Tibial nerve (tissue), 4 donors: ENCODE data around the gene PTPRD. TPM values are rescaled to one million over a fixed set of nuclear protein-coding genes. Genes with fewer than 3 reads are reported as not detected.
"Not testable (repeated sequence)": the region's sequence is repeated elsewhere in the genome, so short reads cannot be mapped to it uniquely, and the experiment has no call there.

Experiments used
- DNase-seq, 2 donors: peaks; one replicate each; pipeline ENCODE4 v3.0.0-alpha.2; 2019; ENCODE audit warnings: low spot score in 2 of 2
- H3K27ac ChIP-seq, 4 donors: fragments of 200-600 bp; sonication (generic) in 3 of 4; one replicate each; pipeline ENCODE4 v1.5.1; 2017 to 2019; ENCODE audit warnings: mild to moderate bottlenecking in 1 of 4
- H3K27me3 ChIP-seq, 2 donors: fragments of 200-600 bp; sonication (generic) in 1 of 2; one replicate each; pipeline versions ENCODE4 v1.5.1 to v1.6.0; 2017 to 2019
- H3K36me3 ChIP-seq, 3 donors: fragments of 200-600 bp; sonication (generic); one replicate each; pipeline ENCODE4 v1.5.1; 2018 to 2019
- H3K4me1 ChIP-seq, 4 donors: fragments of 200-600 bp; sonication (generic) in 3 of 4; one replicate each; pipeline ENCODE4 v1.5.1; 2017 to 2019
- H3K4me3 ChIP-seq, 4 donors: fragments of 200-600 bp; sonication (generic) in 3 of 4; one replicate each; pipeline ENCODE4 v1.5.1; 2017 to 2019; ENCODE audit warnings: mild to moderate bottlenecking in 1 of 4, moderate library complexity in 1 of 4
- H3K9me3 ChIP-seq, 4 donors: fragments of 200-600 bp; sonication (generic) in 3 of 4; one replicate each; pipeline ENCODE4 v1.5.1; 2017 to 2019
- CTCF ChIP-seq, 5 experiments: fragments of 200-600 bp in 3 of 5; fragments of 450-650 bp in 2 of 5; sonication (generic) in 3 of 5; IDR thresholded peaks; one replicate each; pipeline ENCODE4 v1.5.1; 2016 to 2019; ENCODE audit warnings: antibody characterized with exemption in 5 of 5, mild to moderate bottlenecking in 3 of 5, moderate library complexity in 2 of 5
- EP300 ChIP-seq, 2 donors: sonication (generic); formaldehyde crosslinking; IDR thresholded peaks; one replicate each; pipeline ENCODE4 v1.6.1; 2017; ENCODE audit warnings: antibody characterized with exemption in 2 of 2, mild to moderate bottlenecking in 1 of 2
- POLR2A ChIP-seq, 2 donors: fragments of 450-650 bp; IDR thresholded peaks; one replicate each; pipeline ENCODE4 v1.6.1; 2017; ENCODE audit warnings: antibody characterized with exemption in 2 of 2, mild to moderate bottlenecking in 2 of 2, moderate library complexity in 2 of 2
- WGBS, 2 donors: methylation state at CpG; one replicate each; pipeline ENCODE4 v1.1.5; 2018; 5-methylcytosine and 5-hydroxymethylcytosine counted together
- total RNA-seq, 4 donors: library from RNA; depleted of rRNA; stranded (reverse); fragments of >200 nt; gene quantifications; one replicate each; pipeline ENCODE4 v1.1.0, GENCODE V29; 2016

The PTPRD gene
- total RNA-seq, 4 donors from 2014 or later: 1.7 to 13.2 (median 5.1) TPM

GRCh38 chr9:9489183-9489582 lies 1123.6 kb downstream of the PTPRD start:
- Histone ChIP-seq H3K4me1 (no peaks in the 10 kb centered on the region), H3K4me3 (no peak overlapping the region), H3K27me3 (no peaks in the 10 kb centered on the region), H3K36me3 (no peaks in the 10 kb centered on the region), H3K9me3 (peaks cover 0 to 3% (median under 1%) of the 10 kb centered on the region in 4 donors), H3K27ac (no peak overlapping the region)
- TF ChIP-seq EP300 (IDR thresholded peaks at IDR 0.05) (no peak), POLR2A (IDR thresholded peaks at IDR 0.05) (no peak), CTCF (IDR thresholded peaks at IDR 0.05) (no peak)
- no peak for DNase-seq
- WGBS, 2 donors: 33 to 49% methylated on average over 3 of the region's 3 CpGs

GRCh38 chr9:9483175-9483574 lies 1129.6 kb downstream of the PTPRD start:
- H3K36me3 ChIP-seq: no peaks in the 10 kb centered on the region
- no peaks in the 10 kb centered on the region for H3K9me3 ChIP-seq
- WGBS, 2 donors: 61 to 72% methylated on average over 3 of the region's 3 CpGs
- no peak overlapping the region for H3K4me3 ChIP-seq
- no peak overlapping the region for H3K27ac ChIP-seq
- H3K4me1 ChIP-seq: no peaks in the 10 kb centered on the region
- TF ChIP-seq EP300 (IDR thresholded peaks at IDR 0.05) (no peak), POLR2A (IDR thresholded peaks at IDR 0.05) (no peak), CTCF (IDR thresholded peaks at IDR 0.05) (no peak)
- no peaks in the 10 kb centered on the region for H3K27me3 ChIP-seq
- no peak for DNase-seq

- Histone ChIP-seq H3K9me3 (no peaks in the 10 kb centered on the region), H3K27me3 (no peaks in the 10 kb centered on the region), H3K4me3 (no peak overlapping the region), H3K36me3 (no peaks in the 10 kb centered on the region), H3K4me1 (no peaks in the 10 kb centered on the region), H3K27ac (no peak overlapping the region)
- DNase-seq: no peak
- TF ChIP-seq POLR2A (IDR thresholded peaks at IDR 0.05) (no peak), EP300 (IDR thresholded peaks at IDR 0.05) (no peak), CTCF (IDR thresholded peaks at IDR 0.05) (no peak)
- 41% methylated on average over 3 of the region's 3 CpGs for WGBS, 2 donors
Observed at GRCh38 chr9:9478741-9479140, 1134.1 kb downstream of the PTPRD start.

- no peak overlapping the region for H3K27ac ChIP-seq
- 44 to 53% methylated on average over 2 of the region's 2 CpGs for WGBS, 2 donors
- no peak for TF ChIP-seq POLR2A (IDR thresholded peaks at IDR 0.05)
- TF ChIP-seq EP300 (IDR thresholded peaks at IDR 0.05): no peak
- no peak for TF ChIP-seq CTCF (IDR thresholded peaks at IDR 0.05)
- no peaks in the 10 kb centered on the region for H3K4me1 ChIP-seq
- peaks cover 0 to 3% (median 0%) of the 10 kb centered on the region in 4 donors for H3K9me3 ChIP-seq
- DNase-seq: no peak
- no peak overlapping the region for H3K4me3 ChIP-seq
- no peaks in the 10 kb centered on the region for H3K27me3 ChIP-seq
- H3K36me3 ChIP-seq: no peaks in the 10 kb centered on the region
Observed at GRCh38 chr9:9469271-9469670, 1143.5 kb downstream of the PTPRD start.

GRCh38 chr9:9441874-9442273 lies 1170.9 kb downstream of the PTPRD start:
- not testable (repeated sequence) for H3K27ac ChIP-seq

GRCh38 chr9:9437641-9438040 lies 1175.2 kb downstream of the PTPRD start:
- 29 to 39% methylated on average over 4 of the region's 4 CpGs for WGBS, 2 donors
- no peak overlapping the region for H3K27ac ChIP-seq
- DNase-seq: no peak
- no peaks in the 10 kb centered on the region for H3K4me1 ChIP-seq
- TF ChIP-seq POLR2A (IDR thresholded peaks at IDR 0.05): no peak
- TF ChIP-seq CTCF (IDR thresholded peaks at IDR 0.05): no peak
- TF ChIP-seq EP300 (IDR thresholded peaks at IDR 0.05): no peak
- H3K27me3 ChIP-seq: no peaks in the 10 kb centered on the region
- no peak overlapping the region for H3K4me3 ChIP-seq
- no peaks in the 10 kb centered on the region for H3K36me3 ChIP-seq
- no peaks in the 10 kb centered on the region for H3K9me3 ChIP-seq

More at GRCh38 chr9:9441874-9442273, 1170.9 kb downstream of the PTPRD start:
- not testable (repeated sequence) for H3K9me3 ChIP-seq, DNase-seq, H3K4me1 ChIP-seq, H3K4me3 ChIP-seq, H3K27me3 ChIP-seq, H3K36me3 ChIP-seq
- WGBS, 2 donors: 93 to 97% methylated on average over 19 of the region's 19 CpGs

GRCh38 chr9:9426454-9426853 lies 1186.3 kb downstream of the PTPRD start:
- WGBS, 2 donors: 95 to 96% methylated on average over 10 of the region's 10 CpGs
- not testable (repeated sequence) for DNase-seq, H3K36me3 ChIP-seq, H3K9me3 ChIP-seq, H3K4me1 ChIP-seq, H3K27ac ChIP-seq, H3K4me3 ChIP-seq, H3K27me3 ChIP-seq
